ENCODE data around the gene VGF. TPM values are rescaled to one million over a fixed set of nuclear protein-coding genes. Genes with fewer than 3 reads are reported as not detected.

Gene VGF
- total RNA-seq, 1 experiment from 2014 or later = 11.2 TPM

DNA sequence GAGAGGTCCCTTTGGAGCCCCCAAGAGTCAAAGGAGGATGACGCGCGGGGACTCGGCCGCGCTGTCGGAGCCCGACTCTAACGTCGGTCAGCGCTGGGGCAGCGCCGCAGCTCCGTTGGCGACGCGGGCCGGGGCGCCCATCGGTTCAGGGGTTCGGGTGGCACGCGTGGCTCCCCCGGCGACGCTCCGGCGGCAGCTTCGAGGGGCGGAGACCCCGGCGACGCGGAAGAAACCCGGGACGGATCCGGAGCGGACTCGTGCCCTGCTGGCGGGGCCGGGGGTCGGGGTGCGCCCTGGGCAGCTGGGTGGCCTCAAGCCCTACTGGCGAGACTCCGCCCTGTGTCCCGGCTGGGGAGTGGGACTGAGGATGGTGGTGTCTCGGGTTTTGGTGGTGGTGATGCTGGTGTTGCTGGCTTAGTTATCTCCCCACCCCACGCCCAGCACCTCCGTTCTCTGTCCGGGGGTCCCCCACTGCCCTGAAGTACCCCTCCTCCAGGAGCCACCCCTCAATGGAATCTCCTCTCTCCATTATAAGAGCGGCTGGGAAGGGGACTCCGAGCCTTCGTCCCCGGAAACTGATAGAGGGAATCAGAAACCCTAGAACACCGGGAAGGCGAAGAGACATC lies 14.9 kb upstream of the VGF start, which contains the start of gene NAT16:
NAT16 (minus strand) TSS at position 164 of the 626 bp plus-strand sequence. CDS start 5,486 bp downstream, outside the sequence.
- POLR2A ChIA-PET = no interaction called here
- TF ChIP-seq, protein P1, sequence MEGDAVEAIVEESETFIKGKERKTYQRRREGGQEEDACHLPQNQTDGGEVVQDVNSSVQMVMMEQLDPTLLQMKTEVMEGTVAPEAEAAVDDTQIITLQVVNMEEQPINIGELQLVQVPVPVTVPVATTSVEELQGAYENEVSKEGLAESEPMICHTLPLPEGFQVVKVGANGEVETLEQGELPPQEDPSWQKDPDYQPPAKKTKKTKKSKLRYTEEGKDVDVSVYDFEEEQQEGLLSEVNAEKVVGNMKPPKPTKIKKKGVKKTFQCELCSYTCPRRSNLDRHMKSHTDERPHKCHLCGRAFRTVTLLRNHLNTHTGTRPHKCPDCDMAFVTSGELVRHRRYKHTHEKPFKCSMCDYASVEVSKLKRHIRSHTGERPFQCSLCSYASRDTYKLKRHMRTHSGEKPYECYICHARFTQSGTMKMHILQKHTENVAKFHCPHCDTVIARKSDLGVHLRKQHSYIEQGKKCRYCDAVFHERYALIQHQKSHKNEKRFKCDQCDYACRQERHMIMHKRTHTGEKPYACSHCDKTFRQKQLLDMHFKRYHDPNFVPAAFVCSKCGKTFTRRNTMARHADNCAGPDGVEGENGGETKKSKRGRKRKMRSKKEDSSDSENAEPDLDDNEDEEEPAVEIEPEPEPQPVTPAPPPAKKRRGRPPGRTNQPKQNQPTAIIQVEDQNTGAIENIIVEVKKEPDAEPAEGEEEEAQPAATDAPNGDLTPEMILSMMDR (IDR thresholded peaks at IDR 0.05; ENCODE audit: unreplicated experiment) = no peak
- H3K36me3 Mint-ChIP-seq (ENCODE audit: insufficient read depth, unreplicated experiment) = no peaks in the 10 kb centered on the region
- BruUV-seq (replicated peaks) = no TSS peak
- CTCF ChIA-PET = no interaction called here
- H3K27me3 Mint-ChIP-seq (ENCODE audit: insufficient read depth, unreplicated experiment) = peaks cover 26% of the 10 kb centered on the region
- H3K27ac Mint-ChIP-seq (ENCODE audit: low read depth, unreplicated experiment) = no peak within 1 kb of the TSS
- H3K9me3 Mint-ChIP-seq (ENCODE audit: unreplicated experiment) = no peaks in the 10 kb centered on the region
- intact Hi-C loops (cut with micrococcal nuclease) = no loop called here
- H3K4me3 Mint-ChIP-seq (ENCODE audit: unreplicated experiment) = peak within 1 kb of the TSS; percentile 46
- peaks cover 12% of the 10 kb centered on the region for H3K4me1 Mint-ChIP-seq (ENCODE audit: insufficient read depth, unreplicated experiment)
- DNase-seq (ENCODE audit: unreplicated experiment) = no peak

DNA sequence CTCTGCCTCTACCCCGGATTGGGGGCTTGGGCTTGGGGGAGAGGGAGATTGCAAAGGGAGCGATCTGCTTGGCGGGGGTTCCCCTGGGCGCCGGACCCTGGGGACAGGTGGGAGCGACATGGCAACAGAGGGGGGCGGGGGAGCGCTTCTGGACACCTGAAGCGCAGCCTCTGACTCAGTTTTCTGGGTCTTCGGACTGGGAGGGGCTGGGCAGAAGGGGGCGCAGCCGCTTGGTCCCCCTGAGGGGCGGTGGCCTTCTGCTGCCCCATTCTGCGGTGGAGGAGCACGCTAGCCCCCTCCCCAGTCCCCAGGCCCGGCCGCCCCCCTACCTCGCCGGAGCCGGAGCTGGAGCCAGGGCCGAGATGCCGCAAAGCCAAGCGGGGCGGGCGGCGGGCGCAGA lies 14.3 kb upstream of the VGF start:
- H3K27ac Mint-ChIP-seq (ENCODE audit: low read depth, unreplicated experiment) = no peak overlapping the region
- peaks cover 12% of the 10 kb centered on the region for H3K4me1 Mint-ChIP-seq (ENCODE audit: insufficient read depth, unreplicated experiment)
- H3K4me3 Mint-ChIP-seq (ENCODE audit: unreplicated experiment) = no peak overlapping the region
- H3K27me3 Mint-ChIP-seq (ENCODE audit: insufficient read depth, unreplicated experiment) = peaks cover 31% of the 10 kb centered on the region
- intact Hi-C loops (cut with micrococcal nuclease) = no loop called here
- no peaks in the 10 kb centered on the region for H3K9me3 Mint-ChIP-seq (ENCODE audit: unreplicated experiment)
- BruUV-seq (replicated peaks) = no TSS peak
- H3K36me3 Mint-ChIP-seq (ENCODE audit: insufficient read depth, unreplicated experiment) = no peaks in the 10 kb centered on the region
- ChIA-PET POLR2A (no interaction called here), CTCF (no interaction called here)
- TF ChIP-seq, protein P1 (IDR thresholded peaks at IDR 0.05; ENCODE audit: unreplicated experiment) = no peak
- DNase-seq (ENCODE audit: unreplicated experiment) = no peak

DNA sequence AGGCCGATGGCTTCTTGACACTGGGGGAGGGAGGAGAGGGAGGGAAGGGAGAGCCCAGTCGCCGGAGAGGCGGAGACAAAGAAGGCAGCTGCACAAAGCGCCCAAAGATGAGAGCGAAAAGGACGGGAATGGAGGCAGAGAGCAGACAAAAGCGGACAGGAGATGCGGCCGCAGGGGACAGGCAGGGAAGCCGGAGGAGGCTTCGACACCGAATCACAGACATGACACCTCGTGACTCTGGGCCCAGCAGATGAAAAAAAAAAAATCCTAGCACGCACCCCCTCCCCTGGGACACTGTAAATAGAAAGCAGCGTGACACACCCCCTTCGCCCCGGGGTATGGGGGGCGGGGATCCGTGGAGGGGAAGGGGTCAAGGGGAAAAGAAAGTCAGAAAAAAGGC lies 13.7 kb upstream of the VGF start:
- H3K27me3 Mint-ChIP-seq (ENCODE audit: insufficient read depth, unreplicated experiment) = peaks cover 37% of the 10 kb centered on the region
- H3K27ac Mint-ChIP-seq (ENCODE audit: low read depth, unreplicated experiment) = no peak overlapping the region
- POLR2A ChIA-PET = no interaction called here
- no TSS peak for BruUV-seq (replicated peaks)
- no peaks in the 10 kb centered on the region for H3K36me3 Mint-ChIP-seq (ENCODE audit: insufficient read depth, unreplicated experiment)
- peak overlapping the region; percentile 46 for H3K4me3 Mint-ChIP-seq (ENCODE audit: unreplicated experiment)
- no peaks in the 10 kb centered on the region for H3K9me3 Mint-ChIP-seq (ENCODE audit: unreplicated experiment)
- TF ChIP-seq, protein P1 (IDR thresholded peaks at IDR 0.05; ENCODE audit: unreplicated experiment) = no peak
- intact Hi-C loops (cut with micrococcal nuclease) = no loop called here
- peaks cover 12% of the 10 kb centered on the region for H3K4me1 Mint-ChIP-seq (ENCODE audit: insufficient read depth, unreplicated experiment)
- CTCF ChIA-PET = interaction anchor here (1.0 kb wide), 1 partner anchor 13 kb away, joined by 3 read pairs; no protein-coding TSS in a partner anchor
- no peak for DNase-seq (ENCODE audit: unreplicated experiment)

DNA sequence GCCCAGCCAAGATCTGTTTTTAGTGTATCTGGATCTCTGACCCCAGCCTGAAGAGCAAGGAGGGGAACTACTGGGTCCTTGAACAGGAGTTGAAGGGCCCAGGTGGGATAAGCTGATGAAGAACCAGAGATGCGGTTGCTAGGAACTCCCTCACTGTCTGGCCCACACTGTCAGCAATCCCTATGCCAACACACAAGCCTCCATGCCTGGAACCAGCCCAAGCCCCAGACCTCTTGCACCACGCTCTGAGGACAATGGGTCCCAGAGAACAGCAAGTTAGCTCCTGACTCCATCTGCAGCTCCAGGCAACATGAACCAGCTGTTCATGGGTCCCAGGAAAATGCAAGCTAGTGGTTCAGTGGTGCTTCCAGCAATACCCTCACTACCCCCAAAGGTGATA lies 12.3 kb upstream of the VGF start:
- POLR2A ChIA-PET = interaction anchor here (1.5 kb wide), 1 partner anchor 75 kb away, joined by 3 read pairs; no protein-coding TSS in a partner anchor
- intact Hi-C loops (cut with micrococcal nuclease) = no loop called here
- H3K4me1 Mint-ChIP-seq (ENCODE audit: insufficient read depth, unreplicated experiment) = peaks cover 11% of the 10 kb centered on the region
- no peak for DNase-seq (ENCODE audit: unreplicated experiment)
- no peak overlapping the region for H3K4me3 Mint-ChIP-seq (ENCODE audit: unreplicated experiment)
- BruUV-seq (replicated peaks) = no TSS peak
- TF ChIP-seq, protein P1 (IDR thresholded peaks at IDR 0.05; ENCODE audit: unreplicated experiment) = no peak
- no peaks in the 10 kb centered on the region for H3K36me3 Mint-ChIP-seq (ENCODE audit: insufficient read depth, unreplicated experiment)
- H3K9me3 Mint-ChIP-seq (ENCODE audit: unreplicated experiment) = no peaks in the 10 kb centered on the region
- H3K27me3 Mint-ChIP-seq (ENCODE audit: insufficient read depth, unreplicated experiment) = peaks cover 51% of the 10 kb centered on the region
- no peak overlapping the region for H3K27ac Mint-ChIP-seq (ENCODE audit: low read depth, unreplicated experiment)
- CTCF ChIA-PET = interaction anchor here (0.7 to 2.2 kb wide), 3 partner anchors 14 to 202 kb away, joined by 3 to 22 read pairs (median 3); no protein-coding TSS in a partner anchor
